EL (cell line): ENCODE data around the gene RBMX.

ENCODE experiments used
- DNase-seq: peaks from one replicate; pipeline ENCODE4 v3.0.0-alpha.2; 2016

RBMX gene

DNA sequence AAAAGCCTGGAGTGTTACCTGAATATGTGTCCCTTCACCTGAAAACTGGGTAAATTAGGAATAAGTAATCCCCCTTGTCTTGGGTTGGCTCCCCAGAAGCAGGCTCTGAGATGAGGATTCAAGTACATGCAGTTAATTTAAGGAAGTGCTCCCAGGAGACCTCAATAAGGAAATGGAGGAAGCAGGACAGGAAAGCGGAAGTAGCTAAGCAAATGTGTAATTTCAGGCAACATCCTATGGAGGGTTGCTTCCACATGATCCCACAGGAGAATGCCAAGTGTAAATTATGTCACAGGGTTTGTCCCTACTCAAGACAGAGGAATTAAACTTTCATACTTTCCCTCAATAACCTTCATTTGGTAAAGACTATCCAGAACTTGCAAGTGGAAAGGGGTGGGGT is 51.7 kb downstream of the RBMX start:
- no peak for DNase-seq

DNA sequence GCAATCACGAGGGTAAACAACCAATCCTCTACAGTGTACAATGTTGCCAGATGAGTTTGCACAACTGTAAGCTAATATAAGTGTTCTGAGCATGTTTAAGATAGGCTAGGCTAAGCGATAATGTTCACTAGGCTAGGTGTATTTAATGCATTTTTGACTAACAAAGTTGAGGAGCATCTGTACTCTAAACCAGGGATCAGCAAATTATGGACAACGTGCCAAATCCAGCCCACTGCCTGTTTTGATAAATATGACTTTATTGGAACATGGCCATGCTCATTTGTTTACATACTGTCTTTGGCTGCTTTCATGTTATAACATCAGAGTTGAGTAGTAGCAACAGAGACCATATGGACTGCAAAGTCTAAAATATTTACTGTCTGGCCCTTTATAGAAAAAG is 53.5 kb downstream of the RBMX start:
- no peak for DNase-seq

DNA sequence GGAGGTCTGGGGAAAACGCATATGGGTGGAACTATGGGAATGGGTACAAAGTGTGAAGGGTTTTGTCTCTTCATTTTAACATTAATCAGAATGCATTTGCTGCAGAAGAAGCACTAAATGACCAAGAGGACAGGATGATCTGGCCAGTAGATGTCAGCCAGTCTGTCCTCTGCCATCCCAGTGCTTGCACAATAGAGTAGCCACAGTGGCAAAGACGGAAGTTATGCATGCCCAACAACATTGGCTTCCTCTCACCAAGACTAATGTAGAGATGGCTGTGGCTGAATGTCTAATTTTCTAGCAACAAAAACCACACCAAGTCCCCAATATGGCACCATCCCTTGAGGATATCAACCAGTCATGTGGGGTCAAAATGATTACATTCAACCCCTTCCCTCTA is 54.8 kb downstream of the RBMX start:
- no peak for DNase-seq
